KG1 (cell line): Measurements from ENCODE around the gene CHTOP.

ENCODE experiments used
- DNase-seq: peaks from one replicate; lab custom pipeline; 2025; lab: John Stamatoyannopoulos, UW

Gene CHTOP

GRCh38 chr1:153685544-153686340, 51.9 kb downstream of the CHTOP start:
- no peak for DNase-seq

DNA sequence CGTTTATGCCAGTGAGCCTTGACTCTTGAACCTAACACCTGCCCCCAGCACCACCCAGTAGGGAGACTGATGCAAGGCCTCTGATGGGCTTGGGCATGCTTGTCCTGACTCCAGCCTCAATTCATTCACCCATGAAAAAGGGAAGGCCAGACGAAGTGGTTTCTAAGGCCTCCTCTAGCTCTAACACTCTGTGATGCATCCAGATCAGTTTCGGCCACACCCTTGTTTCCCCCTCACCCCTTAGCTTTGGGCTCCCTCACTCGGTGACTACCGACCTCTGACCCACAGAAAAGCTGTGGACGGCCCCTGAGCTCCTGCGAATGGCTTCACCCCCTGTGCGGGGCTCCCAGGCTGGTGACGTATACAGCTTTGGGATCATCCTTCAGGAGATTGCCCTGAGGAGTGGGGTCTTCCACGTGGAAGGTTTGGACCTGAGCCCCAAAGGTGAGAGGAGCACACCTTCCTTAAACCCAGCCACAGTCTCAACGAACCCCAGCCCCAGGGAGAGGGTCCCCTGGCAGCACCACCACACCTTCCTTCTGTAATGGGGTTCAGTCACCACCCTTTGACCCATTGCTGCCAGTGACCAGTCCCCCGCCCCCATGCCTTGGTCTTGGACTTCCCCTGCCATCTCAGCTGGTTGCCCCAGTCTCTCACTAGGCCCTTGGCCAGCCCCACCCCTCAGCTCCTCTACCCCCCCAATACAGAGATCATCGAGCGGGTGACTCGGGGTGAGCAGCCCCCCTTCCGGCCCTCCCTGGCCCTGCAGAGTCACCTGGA, 53.7 kb downstream of the CHTOP start:
- no peak for DNase-seq

- no peak for DNase-seq
Observed at GRCh38 chr1:153688276-153688675, 54.4 kb downstream of the CHTOP start.

DNA sequence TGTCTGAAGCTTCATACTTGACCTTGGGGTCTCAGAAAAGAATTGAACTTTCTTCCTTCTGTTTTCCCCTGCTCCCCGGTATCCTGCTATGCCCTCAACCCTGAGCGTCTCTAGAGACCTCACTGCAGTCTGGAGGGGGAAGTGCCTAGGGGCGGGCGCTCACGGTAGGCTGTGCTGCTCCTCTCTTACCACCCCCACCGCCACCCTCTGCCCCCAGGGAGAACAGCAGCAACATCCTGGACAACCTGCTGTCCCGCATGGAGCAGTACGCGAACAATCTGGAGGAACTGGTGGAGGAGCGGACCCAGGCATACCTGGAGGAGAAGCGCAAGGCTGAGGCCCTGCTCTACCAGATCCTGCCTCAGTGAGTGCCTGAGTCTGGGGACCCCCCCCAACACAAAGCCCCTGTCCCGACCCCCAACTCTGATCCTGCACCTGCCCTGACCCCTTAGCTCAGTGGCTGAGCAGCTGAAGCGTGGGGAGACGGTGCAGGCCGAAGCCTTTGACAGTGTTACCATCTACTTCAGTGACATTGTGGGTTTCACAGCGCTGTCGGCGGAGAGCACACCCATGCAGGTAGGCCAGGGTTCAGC, 55.0 kb downstream of the CHTOP start:
- DNase-seq = no peak

- DNase-seq = no peak
Observed at GRCh38 chr1:153693466-153693865, 59.6 kb downstream of the CHTOP start.
